GM21619 (cell line): ENCODE data around the gene CHIA.
"Not testable (repeated sequence)": the region's sequence is repeated elsewhere in the genome, so short reads cannot be mapped to it uniquely, and the experiment has no call there.

Experiments
- ATAC-seq: cut with Tn5 transposase; IDR thresholded peaks from one replicate; pipeline ENCODE4 v1.9.1; 2021; ENCODE audit not compliant: unreplicated experiment

The CHIA gene

DNA sequence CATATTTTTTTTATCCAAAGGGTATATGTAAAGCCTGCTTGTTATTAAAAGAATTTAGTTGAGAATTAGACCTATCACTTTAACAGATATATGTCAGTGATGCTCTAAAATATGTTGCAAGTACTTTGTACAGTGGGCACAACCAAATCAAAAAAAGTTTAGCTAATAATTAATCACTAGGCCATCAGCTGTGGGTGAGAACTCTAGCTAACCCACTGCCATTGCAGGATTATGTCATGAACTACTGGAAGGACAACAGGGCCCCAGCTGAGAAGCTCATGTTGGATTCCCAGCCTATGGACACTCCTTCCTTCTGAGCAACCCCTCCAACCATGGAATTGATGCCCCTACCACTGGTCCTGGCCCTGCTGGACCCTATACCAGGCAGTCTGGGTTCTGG is 6.8 kb upstream of the CHIA start:
- ATAC-seq = no peak

DNA sequence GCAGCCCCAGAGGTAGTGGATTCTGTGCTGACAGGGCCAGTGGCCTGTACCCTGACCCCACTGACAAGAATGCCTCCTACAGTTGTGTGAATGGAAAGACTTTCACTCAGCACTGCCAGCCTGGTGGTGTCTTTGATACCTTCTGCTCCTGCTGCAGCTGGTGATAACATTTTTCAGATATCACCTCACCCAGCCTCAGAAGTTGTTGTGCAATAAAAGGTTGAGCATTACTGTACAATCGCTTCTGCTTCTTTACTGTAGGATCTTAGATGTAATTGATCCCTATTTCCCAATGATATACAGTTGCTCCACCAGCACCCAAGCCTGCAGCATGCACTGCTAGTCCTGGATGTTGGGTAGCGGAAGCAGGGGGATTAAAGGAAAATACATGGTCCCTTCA is 4.8 kb upstream of the CHIA start:
- no peak for ATAC-seq

DNA sequence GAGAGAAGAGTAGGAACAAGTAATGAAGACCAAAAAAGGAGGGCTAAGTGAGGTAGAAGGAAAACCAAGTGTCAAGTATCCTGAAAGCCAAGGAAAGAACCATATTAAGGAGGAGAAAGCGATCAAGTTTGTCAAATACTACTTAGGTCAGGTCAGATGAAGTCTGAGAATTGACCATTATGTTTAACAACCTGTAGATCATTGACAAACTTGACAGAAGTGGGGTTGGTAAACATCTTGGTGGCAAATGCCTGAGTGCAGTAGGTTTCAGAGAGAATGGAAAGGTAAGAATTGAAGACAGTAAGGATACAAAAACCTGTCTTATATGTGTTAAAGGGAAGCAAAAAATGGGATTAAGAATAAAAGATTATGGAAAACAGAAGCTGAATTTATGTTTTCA is 3.7 kb upstream of the CHIA start:
- no peak for ATAC-seq

DNA sequence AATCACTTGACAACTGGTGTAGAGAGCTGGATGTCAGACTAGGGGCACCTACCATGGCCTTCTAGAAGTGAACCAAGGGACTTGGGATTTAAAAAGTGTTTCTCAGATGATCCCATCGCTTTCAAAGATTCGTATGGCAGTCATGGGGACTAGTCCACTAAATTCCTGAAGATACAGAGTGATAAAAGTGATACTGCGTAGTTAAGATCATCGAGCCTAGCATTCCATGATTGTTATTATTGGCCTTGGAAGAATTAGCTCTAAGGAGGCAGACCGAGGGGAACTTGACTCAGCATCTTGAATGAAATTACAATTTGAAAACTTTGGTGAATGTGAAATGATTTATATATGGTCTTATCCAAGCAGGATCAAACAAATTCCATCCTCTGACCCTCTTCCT is 1.3 kb upstream of the CHIA start:
- ATAC-seq = no peak

DNA sequence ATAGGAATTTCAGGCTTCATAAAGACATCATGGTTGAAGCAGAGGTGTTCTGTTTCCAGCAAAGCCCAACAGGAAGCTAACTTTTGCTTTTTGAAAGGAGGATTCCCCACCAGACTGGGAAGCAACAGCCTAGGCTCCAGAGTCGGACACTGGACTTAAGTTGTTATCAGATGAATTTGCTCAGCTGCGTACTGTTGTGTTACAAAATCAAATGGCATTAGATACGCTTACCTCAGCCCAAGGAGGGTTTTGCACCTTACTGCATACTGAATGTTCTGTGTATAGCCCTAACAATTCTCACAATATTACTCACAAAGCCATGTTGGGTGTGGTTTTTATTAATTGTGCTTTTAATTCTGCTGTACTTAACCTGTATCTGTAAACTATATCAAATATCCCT is 547 bp upstream of the CHIA start:
- ATAC-seq = no peak

DNA sequence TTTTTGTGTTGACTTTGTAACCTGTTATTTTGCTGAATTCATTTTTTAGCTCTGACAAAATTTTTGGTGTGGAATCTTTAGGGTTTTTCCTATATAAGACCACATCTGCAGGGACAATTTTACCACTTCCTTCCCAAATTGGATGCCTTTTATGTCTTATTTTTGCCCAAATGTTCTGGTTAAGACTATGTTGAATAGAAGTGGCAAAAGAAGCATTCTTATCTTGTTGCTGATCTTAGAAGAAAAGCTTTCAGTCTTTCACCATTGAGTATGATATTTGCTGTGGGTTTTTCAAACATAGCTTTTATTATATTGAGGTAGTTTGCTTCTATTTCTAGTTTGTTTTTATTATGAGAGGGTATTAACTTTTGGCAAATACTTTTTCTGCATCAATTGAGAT is 3.7 kb downstream of the CHIA start:
- ATAC-seq = no peak

DNA sequence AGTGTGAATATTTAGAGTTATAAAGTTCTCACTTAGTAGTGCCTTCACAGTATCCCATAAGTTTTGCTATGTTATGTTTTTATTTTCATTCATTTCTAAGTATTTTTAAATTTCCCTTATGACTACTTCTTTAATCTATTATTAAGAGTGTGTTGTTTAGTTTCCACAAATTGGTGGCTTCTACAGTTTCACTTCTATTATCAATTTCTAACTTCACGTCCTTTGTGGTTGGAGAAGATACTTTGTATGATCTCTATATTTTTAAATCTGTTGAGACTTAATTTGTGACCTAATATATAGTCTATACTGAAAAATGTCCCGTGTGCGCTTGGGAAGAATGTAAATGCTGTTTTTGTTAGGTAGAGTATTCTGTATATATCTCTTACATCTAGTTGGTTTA is 11.7 kb downstream of the CHIA start:
- no peak for ATAC-seq

DNA sequence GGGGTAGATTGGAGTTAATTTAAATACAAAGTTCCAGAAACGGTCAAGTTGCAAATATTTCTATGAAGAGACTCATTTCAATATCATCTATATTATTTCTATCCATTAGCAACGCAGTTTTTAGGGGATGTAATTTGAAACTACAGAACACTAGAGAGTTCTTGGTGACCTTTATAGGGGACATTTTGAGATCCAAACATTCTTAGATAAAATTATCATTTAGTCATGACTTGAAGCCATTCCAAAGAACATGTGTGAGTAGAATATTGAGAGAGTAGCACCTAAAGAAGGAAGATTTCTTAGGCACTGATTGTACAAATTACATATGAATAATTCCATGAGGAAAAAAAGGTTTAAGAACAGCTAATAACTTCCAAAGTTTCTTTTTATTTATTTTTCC is 19.0 kb downstream of the CHIA start:
- no peak for ATAC-seq

DNA sequence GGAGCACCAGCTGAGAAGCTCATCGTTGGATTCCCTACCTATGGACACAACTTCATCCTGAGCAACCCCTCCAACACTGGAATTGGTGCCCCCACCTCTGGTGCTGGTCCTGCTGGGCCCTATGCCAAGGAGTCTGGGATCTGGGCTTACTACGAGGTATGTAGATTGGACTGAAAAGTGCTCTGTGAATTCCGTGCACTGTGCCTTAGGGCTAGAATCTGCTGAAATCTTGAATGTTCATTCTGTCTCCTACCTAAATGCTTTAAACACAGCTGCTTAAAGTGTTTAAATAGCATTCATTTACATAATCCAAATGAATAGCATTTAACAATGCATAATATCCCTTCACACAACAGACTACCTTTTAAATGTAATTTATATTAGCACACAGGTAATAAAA is 27.9 kb downstream of the CHIA start:
- ATAC-seq = no peak

DNA sequence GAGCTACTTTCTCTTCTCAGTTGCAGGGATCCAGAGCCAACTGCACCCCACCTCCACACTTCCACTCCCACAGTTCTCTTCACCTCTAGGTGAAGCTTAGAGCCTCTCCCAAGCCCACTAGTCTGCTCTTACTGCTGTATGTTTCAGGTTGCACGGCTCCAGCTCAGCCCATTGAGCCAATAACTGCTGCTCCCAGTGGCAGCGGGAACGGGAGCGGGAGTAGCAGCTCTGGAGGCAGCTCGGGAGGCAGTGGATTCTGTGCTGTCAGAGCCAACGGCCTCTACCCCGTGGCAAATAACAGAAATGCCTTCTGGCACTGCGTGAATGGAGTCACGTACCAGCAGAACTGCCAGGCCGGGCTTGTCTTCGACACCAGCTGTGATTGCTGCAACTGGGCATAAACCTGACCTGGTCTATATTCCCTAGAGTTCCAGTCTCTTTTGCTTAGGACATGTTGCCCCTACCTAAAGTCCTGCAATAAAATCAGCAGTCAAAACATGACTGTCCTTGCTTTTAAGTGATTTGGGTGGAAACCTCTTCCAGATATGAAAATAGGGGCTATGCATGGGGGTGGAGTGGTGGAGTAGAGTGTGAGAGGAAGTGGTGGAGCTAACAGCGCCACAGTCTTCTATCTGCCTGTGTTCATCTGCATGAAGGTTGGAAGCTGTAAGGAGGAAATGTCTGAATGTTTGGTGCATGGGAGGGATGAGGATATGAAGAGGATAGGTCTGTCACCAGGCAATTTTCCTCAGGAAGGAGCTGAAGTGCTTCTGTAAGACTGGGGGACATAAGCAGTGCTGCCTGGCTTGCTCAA is 29.6 kb downstream of the CHIA start:
- ATAC-seq = no peak

DNA sequence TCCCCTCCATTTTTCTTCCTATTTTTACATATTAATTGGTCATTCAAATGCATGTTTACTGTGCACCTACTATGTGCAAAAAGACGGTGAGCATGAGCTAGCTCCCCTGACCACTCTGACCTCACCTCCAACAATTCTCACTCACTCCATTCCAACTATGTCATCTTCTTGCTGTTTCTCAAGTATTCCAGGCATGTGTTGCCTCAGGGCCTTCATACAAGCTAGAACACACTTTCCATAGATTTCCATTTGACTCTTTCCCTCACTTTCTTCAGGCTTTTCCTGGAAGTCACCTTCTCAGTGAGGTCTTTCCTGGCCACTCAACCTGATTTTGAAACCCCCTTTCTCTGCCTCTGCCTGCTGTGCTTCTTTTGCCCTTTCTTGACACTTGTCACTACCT is 32.6 kb downstream of the CHIA start:
- ATAC-seq = no peak

DNA sequence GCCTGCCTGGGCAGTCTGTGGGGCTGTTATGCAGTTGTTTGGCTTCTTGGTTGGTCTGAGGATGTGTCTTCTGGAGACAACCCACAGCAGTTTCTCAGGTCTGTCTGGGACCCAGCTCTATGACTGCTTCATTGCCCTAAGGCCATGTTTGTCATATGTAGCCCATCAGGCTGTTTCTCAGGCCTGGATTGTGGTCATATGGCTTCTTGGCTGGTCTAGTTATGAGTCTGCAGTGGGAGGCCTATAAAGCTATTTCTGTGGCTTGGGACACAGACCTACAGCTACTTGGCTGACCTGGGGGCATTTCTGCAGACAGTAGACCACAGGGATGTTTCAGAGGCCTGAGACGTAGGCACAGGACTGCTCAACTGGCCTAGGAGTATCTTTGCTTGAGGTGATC is 41.5 kb downstream of the CHIA start:
- ATAC-seq = peak; percentile 57

DNA sequence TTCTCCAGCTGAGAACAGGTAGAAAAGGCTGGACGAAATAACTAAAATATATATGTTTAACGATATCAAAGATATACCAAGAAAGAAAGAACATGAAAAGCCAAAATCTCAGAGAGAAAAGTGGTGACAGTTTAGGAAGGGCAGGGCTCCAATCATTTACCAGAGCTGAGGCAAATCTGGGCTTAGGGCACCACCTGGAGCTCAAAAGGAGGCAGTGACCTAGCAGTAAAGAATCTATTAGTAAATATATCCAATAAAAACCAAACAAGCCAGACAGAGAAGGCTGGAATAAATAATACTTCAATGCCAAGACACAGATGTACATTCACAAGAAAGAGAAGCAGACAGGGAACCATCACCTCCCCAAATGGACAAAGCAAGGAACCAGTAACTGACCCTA is 43.5 kb downstream of the CHIA start:
- ATAC-seq = no peak

DNA sequence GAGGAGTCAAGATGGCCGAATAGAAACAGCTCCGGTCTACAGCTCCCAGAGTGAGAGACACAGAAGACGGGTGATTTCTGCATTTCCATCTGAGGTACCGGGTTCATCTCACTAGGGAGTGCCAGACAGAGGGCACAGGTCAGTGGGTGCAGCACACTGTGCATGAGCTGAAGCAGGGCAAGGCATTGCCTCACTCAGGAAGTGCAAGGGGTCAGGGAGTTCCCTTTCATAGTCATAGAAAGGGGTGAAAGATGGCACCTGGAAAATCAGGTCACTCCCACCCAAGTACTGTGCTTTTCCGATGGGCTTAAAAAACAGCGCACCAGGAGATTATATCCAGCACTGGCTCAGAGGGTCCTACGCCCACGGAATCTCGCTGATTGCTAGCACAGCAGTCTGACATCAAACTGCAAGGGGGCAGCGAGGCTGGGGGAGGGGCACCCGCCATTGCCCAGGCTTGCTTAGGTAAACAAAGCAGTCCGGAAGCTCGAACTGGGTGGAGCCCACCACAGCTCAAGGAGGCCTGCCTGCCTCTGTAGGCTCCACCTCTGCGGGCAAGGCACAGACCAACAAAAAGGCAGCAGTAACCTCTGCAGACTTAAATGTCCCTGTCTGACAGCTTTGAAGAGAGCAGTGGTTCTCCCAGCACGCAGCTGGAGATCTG is 44.7 kb downstream of the CHIA start:
- not testable (repeated sequence) for ATAC-seq

DNA sequence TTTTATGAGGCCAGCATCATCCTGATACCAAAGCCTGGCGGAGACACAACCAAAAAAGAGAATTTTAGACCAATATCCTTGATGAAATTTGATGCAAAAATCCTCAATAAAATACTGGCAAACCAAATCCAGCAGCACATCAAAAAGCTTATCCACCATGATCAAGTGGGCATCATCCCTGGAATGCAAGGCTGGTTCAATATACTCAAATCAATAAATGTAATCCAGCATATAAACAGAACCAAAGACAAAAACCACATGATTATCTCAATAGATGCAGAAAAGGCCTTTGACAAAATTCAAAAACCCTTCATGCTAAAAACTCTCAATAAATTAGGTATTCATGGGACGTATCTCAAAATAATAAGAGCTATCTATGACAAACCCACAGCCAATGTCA is 48.2 kb downstream of the CHIA start:
- not testable (repeated sequence) for ATAC-seq

DNA sequence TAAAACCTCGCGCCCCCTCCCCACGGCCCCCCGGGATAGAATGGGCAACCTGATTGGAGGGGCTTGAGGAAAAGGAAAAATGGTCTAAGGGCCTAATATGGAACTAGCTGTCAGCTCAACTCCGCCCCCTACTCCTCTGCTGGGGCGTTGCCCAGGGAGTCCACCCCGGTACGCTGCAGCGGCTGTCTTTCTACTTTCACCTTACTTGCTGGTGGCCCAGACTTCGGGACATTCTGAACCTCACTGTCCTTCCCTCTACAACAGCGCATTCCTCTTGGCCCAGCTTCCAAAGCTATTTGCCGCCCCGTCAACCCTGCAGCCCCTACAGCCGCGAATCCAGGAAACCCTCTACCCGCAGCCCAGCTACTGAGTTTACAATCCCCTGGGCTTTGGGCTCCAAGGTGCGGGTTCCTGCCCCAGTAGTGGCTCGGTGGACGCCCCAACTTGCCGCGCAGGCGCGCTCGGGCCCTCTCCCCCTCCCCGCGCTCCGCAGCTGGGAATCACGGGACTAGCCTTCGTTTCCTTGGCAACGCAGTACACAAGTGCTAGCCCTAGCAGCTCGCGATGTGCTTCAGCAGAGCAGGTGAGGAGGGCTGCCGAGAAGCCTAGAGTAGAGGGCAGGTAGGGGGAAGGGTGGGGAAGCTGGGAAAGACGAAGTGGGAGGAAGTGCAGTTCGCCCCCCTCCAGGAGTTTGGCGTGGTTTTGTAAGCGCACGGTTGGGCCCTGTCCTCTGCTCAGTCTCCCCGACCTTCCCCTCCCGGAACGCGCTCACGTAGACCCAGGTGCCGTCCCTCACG is 55.6 kb downstream of the CHIA start:
- ATAC-seq = peak; percentile 80

DNA sequence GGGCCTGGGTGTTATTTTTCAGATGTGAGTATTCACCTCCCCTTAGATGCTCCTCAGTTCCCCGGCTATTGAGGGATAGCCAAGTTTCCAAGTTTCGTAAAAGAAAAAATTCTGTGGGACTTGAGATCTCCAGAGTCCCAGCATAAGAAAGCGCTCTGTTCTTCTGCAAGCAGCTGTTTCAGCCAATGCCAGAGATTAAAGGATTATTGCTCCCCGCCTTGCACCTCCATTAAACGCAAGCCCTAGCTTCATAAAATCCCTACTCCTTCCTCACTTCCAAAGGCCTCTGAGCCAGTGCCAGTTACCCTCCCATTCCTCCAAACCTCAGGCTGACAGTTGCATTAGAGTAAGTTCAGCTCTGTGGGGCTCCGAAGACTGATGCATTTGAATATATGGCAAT is 56.4 kb downstream of the CHIA start:
- no peak for ATAC-seq

DNA sequence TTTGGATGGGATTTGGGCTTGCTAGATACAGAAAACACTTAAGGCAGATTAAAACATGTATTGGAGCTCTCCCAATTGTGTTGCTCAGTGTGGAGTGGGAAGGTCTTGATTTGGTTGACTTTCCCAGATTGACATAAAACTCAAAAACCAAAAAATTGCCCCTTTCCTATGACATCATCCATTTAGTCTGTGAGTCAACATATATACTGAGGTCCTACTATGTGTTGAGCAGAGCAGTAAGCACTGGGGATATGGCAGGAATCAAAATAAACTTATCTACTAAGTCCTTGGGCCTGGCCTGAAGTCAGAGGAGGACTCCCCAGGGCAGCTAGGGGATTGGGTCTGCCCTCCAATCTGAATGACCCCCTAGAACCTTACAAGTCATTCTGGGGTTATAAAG is 61.0 kb downstream of the CHIA start:
- no peak for ATAC-seq

DNA sequence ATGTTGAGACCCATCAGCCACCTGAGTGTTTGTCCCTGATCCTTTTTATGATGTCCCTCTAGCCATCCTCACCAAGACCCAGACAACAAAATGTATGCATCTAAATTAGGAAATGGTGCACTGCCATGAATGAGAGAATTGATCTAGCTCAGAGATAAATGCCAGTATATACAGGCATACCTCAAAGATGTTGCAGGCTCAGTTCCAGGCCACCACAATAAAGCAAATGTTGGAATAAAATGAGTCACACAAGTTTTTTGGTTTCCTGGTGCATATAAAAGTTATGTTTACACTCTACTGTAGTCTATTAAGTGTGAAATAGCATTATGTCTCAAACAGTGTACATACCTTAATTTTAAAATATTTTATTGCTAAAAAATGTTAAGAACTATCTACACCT is 63.9 kb downstream of the CHIA start:
- no peak for ATAC-seq

DNA sequence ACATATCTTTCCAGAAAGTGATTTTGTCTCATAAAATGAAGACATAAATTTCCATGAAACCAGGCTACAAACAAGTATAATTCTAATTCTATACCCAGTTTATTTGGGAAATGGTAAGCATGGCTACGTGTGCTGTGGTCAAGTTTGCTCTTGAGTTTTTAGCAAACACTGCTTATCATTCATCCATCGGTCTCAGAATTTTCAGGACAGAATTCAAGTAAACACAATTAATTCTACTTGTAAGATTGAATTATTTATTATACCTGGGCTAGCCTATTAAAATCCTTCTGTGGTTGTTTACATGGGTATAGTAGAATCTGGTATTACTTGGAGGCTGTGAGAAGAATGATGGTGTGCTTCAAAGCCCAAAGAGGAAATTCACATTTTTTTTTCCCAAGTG is 68.3 kb downstream of the CHIA start:
- no peak for ATAC-seq

DNA sequence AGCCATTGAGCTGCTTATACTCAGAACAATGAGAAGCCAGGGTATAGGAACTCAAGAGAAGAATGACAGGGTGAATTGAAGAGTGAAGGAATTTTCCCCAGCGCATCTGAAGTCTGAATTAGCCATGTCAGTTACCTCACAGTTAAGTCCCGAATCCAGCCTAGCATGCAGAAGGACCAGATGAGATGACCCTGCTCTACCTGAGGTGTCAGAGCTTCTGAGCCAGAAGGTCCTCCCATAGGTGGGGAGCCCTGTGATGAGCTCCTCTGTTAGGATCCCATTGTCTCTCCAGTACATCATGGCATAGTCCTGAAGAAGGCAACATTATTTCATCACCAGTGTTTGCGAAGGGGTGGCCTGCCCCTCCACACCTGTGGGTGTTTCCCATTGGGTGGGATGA is 68.7 kb downstream of the CHIA start:
- no peak for ATAC-seq

DNA sequence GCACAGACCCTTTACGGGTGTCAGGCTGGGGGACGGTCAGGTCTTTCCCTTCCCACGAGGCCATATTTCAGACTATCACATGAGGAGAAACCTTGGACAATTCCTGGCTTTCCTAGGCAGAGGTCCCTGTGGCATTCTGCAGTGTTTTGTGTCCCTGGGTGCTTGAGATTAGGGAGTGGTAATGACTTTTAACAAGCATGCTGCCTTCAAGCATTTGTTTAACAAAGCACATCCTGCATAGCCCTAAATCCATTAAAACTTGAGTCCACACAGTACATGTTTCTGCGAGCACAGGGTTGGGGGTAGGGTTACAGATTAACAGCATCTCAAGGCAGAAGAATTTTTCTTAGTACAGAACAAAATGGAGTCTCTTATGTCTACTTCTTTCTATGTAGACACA is 69.6 kb downstream of the CHIA start:
- not testable (repeated sequence) for ATAC-seq
